Stimulated activated CD4-positive, alpha-beta T cell treated with anti-CD3 and anti-CD28 coated beads, Interleukin-2, amount 100 ng/mL, for 4 hours (primary cell): ENCODE data around the gene ERC2.

ENCODE experiments used
- DNase-seq: peaks from one replicate; pipeline ENCODE4 v3.0.0-alpha.2; 2020; ENCODE audit warnings: low read depth

Gene ERC2

GRCh38 chr3:55984626-55985025, 483.6 kb downstream of the ERC2 start:
- DNase-seq = no peak

GRCh38 chr3:55978953-55979352, 489.3 kb downstream of the ERC2 start:
- DNase-seq = no peak

- DNase-seq = no peak
Measured at GRCh38 chr3:55974421-55975165, 493.7 kb downstream of the ERC2 start.

DNA sequence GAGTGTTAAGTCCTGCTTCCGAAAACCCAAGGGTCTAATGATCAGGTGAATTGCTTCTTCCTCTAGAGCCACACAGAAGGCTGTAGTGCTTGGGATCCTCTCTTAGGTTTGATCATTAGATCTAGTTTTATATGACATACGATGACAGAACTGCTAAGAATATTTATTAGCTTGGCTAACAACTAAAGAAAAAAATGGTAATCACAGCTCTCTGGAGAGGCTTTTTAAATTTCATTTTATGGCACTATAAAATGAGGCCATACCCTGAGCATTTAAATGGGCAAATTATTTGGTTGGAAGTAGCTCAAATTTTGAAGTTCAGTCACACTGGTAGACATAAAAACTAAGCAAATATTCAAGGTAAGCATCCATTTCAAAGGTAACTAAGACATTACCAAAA, 498.6 kb downstream of the ERC2 start:
- no peak for DNase-seq

GRCh38 chr3:55968331-55968730, 499.9 kb downstream of the ERC2 start:
- no peak for DNase-seq

GRCh38 chr3:55966566-55966965, 501.7 kb downstream of the ERC2 start:
- no peak for DNase-seq

DNA sequence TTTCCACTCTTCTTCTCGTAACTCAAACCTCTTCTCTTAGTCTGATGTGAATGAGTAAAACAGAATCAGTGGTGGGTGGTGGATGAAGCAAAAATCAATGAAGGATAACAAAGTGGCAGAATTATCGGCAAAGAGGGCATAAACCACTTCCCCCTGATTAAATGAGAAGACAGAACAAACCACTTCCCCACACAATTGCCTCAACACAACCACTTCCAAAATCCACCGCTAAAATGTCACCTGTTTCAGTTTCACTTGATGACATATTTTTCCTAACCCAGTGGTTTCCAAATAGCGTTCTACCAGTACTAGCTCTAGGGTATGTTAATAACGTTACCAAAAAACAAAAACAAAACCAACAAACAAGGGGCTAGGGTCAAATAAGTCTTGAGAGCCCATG, 502.5 kb downstream of the ERC2 start:
- no peak for DNase-seq

DNA sequence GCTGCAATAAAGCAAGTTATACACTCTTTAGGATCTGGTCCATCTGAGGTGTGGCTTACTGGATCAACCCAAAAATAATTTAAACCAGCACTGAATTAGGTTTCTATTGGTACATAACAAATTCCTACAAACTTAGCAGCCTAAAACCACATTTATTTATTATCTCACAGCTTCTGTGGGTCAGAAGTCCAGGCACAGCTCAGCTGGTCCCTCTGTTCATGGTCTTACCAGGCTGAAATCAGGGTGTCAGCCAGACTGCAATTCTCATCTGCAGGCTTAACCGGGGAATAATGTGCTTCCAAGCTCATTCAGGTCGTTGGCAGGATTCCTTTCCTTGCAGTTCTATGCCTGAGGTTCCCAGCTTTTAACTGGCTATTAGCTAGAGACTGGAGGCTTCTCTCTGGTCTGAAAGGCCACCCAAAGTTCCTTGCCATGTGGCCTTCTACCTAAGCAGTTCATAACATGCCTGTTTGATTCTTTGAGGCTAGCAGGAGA, 503.7 kb downstream of the ERC2 start:
- no peak for DNase-seq

DNA sequence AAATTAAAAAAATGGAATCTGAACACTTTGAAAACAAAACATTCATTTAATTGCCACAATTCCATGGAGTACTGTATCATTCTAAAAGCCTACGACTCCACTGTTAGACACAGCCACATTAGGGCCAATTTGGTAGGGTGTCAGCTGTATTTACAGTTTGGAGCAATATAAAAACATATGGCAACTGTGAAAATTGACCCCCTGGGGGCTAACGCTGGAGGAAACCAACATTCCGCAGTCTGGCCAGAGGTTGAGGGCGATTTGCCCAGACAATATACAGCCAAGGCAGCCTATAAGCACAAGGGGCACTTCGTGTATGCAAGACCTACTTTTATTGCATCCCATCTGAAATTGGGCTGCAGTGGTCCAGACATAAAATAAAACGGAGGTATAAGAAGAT, 504.7 kb downstream of the ERC2 start:
- DNase-seq = no peak

- no peak for DNase-seq
Measured at GRCh38 chr3:55959471-55960080, 508.7 kb downstream of the ERC2 start.

DNA sequence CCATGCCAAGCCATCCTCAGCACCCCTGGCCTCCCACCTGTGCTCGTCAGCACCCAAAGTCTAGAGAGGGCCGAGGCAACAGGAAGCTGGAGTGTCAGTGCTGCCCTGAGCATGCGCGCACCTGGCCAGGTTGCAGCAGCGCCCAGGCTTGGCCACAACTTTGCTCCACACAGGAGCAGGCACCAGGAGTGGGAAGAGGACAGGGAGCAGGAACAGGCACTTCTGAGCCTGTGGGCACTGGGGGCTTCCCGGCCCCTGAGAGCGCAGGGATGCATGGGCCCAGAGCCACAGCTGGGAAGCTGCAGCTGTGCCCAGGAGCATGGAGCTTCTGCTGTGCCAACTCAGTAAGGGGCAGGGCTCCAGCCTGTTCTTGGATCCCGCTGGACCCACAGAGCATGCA, 509.7 kb downstream of the ERC2 start:
- DNase-seq = no peak

GRCh38 chr3:55955891-55956477, 512.3 kb downstream of the ERC2 start:
- no peak for DNase-seq

GRCh38 chr3:55951388-55951787, 516.9 kb downstream of the ERC2 start:
- no peak for DNase-seq

- DNase-seq = no peak
Measured at GRCh38 chr3:55947406-55947805, 520.9 kb downstream of the ERC2 start.

GRCh38 chr3:55946574-55947160, 521.6 kb downstream of the ERC2 start:
- no peak for DNase-seq

DNA sequence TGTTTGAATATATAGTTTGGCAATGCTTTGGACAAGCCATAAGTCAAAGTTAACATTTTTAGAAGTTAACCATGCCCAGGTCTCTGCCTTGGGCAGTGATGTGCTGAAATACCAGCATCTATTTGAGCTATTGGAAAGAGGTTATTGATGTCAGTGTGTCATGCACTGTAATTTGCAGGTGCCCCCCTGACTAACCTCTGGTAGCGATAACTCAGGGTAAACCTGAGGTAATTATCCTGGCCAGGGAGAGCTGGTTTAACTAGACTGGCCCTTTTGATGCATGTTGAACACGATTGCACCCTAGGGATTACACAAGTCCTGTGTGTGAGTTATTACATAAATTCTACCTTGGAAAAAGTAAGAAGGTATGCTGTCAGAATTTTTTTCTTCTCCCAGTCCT, 525.4 kb downstream of the ERC2 start:
- DNase-seq = no peak

GRCh38 chr3:55939287-55939686, 529.0 kb downstream of the ERC2 start:
- DNase-seq = no peak

DNA sequence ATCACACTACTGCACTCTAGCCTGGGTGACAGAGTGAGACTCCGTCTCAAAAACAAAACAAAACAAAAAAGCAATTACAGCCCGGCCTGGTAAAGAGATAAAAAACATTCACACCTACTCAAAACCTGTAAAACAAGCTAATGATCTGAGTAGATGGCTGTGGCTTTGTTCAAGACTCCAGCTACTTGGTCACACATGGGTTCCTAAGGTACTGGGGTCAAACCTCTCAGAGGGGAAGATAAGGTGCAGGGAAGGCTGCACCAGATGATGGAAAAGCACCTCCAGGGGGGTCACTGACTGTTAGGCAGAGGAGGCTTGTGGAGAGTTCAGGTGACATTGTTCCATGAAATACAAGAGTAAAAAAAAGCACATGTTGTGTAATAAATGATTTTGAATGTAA, 531.0 kb downstream of the ERC2 start:
- no peak for DNase-seq

DNA sequence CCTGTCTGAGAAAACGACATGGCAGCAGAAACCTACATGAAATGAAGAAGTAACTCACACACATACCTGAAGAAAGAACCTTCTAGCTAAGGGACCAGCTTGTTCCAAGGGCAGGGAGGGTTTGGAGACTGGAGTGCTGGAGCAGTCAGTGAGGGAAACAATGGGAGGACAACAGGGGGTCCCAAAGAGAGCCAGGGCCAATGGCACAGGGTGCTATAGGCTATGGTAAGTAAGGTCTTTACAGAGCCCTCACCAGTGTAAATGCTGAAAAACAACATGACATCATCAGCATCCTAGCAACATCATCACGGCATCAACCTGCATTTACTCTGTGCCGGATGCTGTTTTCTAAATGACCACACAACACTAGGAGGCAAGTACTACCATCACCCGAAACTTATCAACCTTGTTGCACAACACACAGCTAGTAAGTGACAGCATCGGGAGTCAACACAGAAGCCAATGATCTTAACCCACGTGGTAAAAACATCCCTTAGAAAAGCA, 531.7 kb downstream of the ERC2 start:
- DNase-seq = no peak

- DNase-seq = no peak
Measured at GRCh38 chr3:55935241-55935640, 533.0 kb downstream of the ERC2 start.

DNA sequence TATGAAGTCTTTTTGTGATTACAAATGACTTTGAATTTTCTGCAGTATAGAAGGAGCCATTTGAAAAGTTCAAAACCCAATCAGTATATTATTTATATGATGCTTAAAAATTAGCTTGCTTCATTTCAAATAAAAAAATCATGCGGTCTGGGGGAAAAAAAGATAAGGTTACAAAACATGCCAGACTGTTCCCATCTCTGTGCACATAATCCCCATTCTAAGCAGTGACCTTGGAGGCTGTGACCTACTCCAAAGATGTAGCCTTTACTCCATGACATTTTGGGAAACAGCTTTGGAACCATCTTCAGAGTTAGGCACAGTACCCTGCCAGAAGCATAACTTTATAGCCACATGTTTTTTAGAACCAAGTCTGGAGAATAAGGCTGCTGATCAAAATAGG, 533.5 kb downstream of the ERC2 start:
- no peak for DNase-seq

GRCh38 chr3:55929154-55929869, 539.0 kb downstream of the ERC2 start:
- DNase-seq = no peak
